ENCODE results near the gene ANKZF1.

ANKZF1 gene

GRCh38 chr2:219230059-219230540 lies 494 bp downstream of the ANKZF1 start:
- DNase-seq (ENCODE audit: extremely low read depth, low read depth): no peak

GRCh38 chr2:219234331-219234730 lies 4.7 kb downstream of the ANKZF1 start:
- no peak overlapping the region for H3K4me3 ChIP-seq (replicated peaks; ENCODE audit: low read depth, low read length)
- no peak for TF ChIP-seq CTCF (IDR thresholded peaks at IDR 0.05; ENCODE audit: low read depth, low read length, missing control alignments)
- DNase-seq (ENCODE audit: extremely low read depth, low read depth): no peak

More at GRCh38 chr2:219230059-219230540, 494 bp downstream of the ANKZF1 start:
- peak overlapping the region; percentile 89 for H3K4me3 ChIP-seq (replicated peaks; ENCODE audit: low read depth, low read length)
- no peak for TF ChIP-seq CTCF (IDR thresholded peaks at IDR 0.05; ENCODE audit: low read depth, low read length, missing control alignments)

- no peak for DNase-seq (ENCODE audit: extremely low read depth, low read depth)
- no peak for TF ChIP-seq CTCF (IDR thresholded peaks at IDR 0.05; ENCODE audit: low read depth, low read length, missing control alignments)
- no peak overlapping the region for H3K4me3 ChIP-seq (replicated peaks; ENCODE audit: low read depth, low read length)
These were observed 13.7 kb downstream of the ANKZF1 start for GRCh38 chr2:219243291-219243761.

GRCh38 chr2:219244789-219245147 lies 15.2 kb downstream of the ANKZF1 start:
- no peak for DNase-seq (ENCODE audit: extremely low read depth, low read depth)
- peak overlapping the region; percentile 84 for H3K4me3 ChIP-seq (replicated peaks; ENCODE audit: low read depth, low read length)
- TF ChIP-seq CTCF (IDR thresholded peaks at IDR 0.05; ENCODE audit: low read depth, low read length, missing control alignments): no peak

GRCh38 chr2:219245148-219245898 lies 15.7 kb downstream of the ANKZF1 start, which contains the start of the genes GLB1L and STK16:
Gene GLB1L (minus strand): TSS chr2:219245444. CDS start chr2:219243573, 1,871 bp downstream.
Gene STK16 (plus strand): TSS chr2:219245479. CDS start chr2:219246000, 521 bp downstream.
- peak within 1 kb of the TSS; percentile 84 for H3K4me3 ChIP-seq (replicated peaks; ENCODE audit: low read depth, low read length)
- no peak for TF ChIP-seq CTCF (IDR thresholded peaks at IDR 0.05; ENCODE audit: low read depth, low read length, missing control alignments)
- peak; percentile 81 for DNase-seq (ENCODE audit: extremely low read depth, low read depth)

GRCh38 chr2:219245899-219246230 lies 16.3 kb downstream of the ANKZF1 start:
- TF ChIP-seq CTCF (IDR thresholded peaks at IDR 0.05; ENCODE audit: low read depth, low read length, missing control alignments): no peak
- no peak for DNase-seq (ENCODE audit: extremely low read depth, low read depth)

More at GRCh38 chr2:219245899-219246230, 16.3 kb downstream of the ANKZF1 start:
- peak overlapping the region; percentile 84 for H3K4me3 ChIP-seq (replicated peaks; ENCODE audit: low read depth, low read length)

Measured in HFF-Myc (cell line).